ENCODE measurements around the gene GNG3.
"Not testable (repeated sequence)": the region's sequence is repeated elsewhere in the genome, so short reads cannot be mapped to it uniquely, and the experiment has no call there.

GNG3 gene

GRCh38 chr11:62669420-62670161 lies 37.9 kb upstream of the GNG3 start:
- DNase-seq (ENCODE audit: low read depth) = no peak
- no peak overlapping the region for H3K4me3 ChIP-seq (replicated peaks; ENCODE audit: low read depth, low read length)
- TF ChIP-seq, protein P1, sequence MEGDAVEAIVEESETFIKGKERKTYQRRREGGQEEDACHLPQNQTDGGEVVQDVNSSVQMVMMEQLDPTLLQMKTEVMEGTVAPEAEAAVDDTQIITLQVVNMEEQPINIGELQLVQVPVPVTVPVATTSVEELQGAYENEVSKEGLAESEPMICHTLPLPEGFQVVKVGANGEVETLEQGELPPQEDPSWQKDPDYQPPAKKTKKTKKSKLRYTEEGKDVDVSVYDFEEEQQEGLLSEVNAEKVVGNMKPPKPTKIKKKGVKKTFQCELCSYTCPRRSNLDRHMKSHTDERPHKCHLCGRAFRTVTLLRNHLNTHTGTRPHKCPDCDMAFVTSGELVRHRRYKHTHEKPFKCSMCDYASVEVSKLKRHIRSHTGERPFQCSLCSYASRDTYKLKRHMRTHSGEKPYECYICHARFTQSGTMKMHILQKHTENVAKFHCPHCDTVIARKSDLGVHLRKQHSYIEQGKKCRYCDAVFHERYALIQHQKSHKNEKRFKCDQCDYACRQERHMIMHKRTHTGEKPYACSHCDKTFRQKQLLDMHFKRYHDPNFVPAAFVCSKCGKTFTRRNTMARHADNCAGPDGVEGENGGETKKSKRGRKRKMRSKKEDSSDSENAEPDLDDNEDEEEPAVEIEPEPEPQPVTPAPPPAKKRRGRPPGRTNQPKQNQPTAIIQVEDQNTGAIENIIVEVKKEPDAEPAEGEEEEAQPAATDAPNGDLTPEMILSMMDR (IDR thresholded peaks at IDR 0.05; ENCODE audit: low read length, missing control alignments) = no peak

- no peak for DNase-seq (ENCODE audit: low read depth)
- TF ChIP-seq, protein P1 (IDR thresholded peaks at IDR 0.05; ENCODE audit: low read length, missing control alignments) = no peak
- H3K4me3 ChIP-seq (replicated peaks; ENCODE audit: low read depth, low read length) = peak overlapping the region; percentile 81
These were observed 36.3 kb upstream of the GNG3 start for GRCh38 chr11:62671236-62671607.

GRCh38 chr11:62671608-62672389 lies 35.7 kb upstream of the GNG3 start, which contains the start of the genes LBHD1 and UQCC3:
Gene LBHD1, minus strand, starts transcription at chr11:62672267. Its CDS starts 2,236 bp downstream, at chr11:62670031.
Gene UQCC3, plus strand, starts transcription at chr11:62671673. Its CDS starts 73 bp downstream, at chr11:62671746.
- TF ChIP-seq, protein P1 (IDR thresholded peaks at IDR 0.05; ENCODE audit: low read length, missing control alignments) = no peak
- H3K4me3 ChIP-seq (replicated peaks; ENCODE audit: low read depth, low read length) = peak within 1 kb of the TSS; percentile 81
- peak; percentile 89 for DNase-seq (ENCODE audit: low read depth)

- TF ChIP-seq, protein P1 (IDR thresholded peaks at IDR 0.05; ENCODE audit: low read length, missing control alignments) = no peak
- DNase-seq (ENCODE audit: low read depth) = no peak
- H3K4me3 ChIP-seq (replicated peaks; ENCODE audit: low read depth, low read length) = no peak overlapping the region
These were observed 34.3 kb upstream of the GNG3 start for GRCh38 chr11:62673196-62673525.

GRCh38 chr11:62675415-62675814 lies 32.1 kb upstream of the GNG3 start:
- DNase-seq (ENCODE audit: low read depth); H3K4me3 ChIP-seq (replicated peaks; ENCODE audit: low read depth, low read length): not testable (repeated sequence)

DNA sequence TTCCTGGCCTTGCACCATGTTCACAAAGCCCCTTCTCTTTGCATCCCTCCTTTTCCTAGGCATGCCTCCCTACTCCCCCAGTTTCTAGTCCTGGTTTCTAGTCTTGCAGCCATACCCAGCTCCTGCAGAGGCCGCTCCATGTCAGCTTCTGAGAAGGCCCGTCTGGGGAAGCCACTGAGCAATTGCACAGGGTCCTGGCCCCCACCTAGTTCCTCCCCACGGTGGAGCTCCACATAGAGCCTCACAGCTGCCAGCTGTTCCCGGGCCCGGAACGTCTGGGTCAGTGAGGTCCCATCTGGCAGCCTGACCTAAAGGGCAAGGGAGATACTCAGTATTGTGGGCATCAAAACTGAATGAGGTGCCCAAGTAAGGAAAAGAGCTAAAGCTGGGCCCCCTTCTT lies 30.8 kb upstream of the GNG3 start:
- no peak for DNase-seq (ENCODE audit: low read depth)
- H3K4me3 ChIP-seq (replicated peaks; ENCODE audit: low read depth, low read length) = no peak overlapping the region
- TF ChIP-seq, protein P1 (IDR thresholded peaks at IDR 0.05; ENCODE audit: low read length, missing control alignments) = no peak

DNA sequence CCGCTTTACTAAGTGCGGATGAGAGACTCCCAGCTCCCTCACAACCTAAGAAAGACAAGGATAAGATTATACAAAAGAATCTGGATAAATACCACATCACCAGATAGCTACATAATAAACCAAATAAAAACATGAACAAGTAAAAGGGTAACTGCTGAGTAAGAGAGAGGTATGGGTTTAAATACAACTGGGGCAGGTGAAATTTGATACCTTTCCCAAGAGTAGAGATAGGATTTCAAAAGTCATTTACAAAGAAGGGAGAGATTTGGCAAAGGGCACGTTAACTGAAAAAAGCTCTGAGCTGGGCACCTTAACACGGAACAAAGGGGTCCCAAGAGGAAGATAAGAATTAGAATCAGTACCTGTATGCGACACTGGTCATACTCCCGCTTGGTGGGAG lies 30.3 kb upstream of the GNG3 start:
- TF ChIP-seq, protein P1 (IDR thresholded peaks at IDR 0.05; ENCODE audit: low read length, missing control alignments) = no peak
- DNase-seq (ENCODE audit: low read depth) = no peak
- H3K4me3 ChIP-seq (replicated peaks; ENCODE audit: low read depth, low read length) = no peak overlapping the region

Data from fibroblast of pulmonary artery (primary cell).